Smooth muscle cell (in vitro differentiated cells): ENCODE results near the gene PRKCI. TPM values are rescaled to one million over a fixed set of nuclear protein-coding genes. Genes with fewer than 3 reads are reported as not detected.
"Not testable (repeated sequence)": the region's sequence is repeated elsewhere in the genome, so short reads cannot be mapped to it uniquely, and the experiment has no call there.

ENCODE experiments used
- DNase-seq: peaks from one replicate; lab custom pipeline; 2025; ENCODE audit not compliant: unreplicated experiment; lab: John Stamatoyannopoulos, UW
- H2AFZ ChIP-seq: fragments of 200-600 bp; sonication (generic); 2 replicates; pipeline ENCODE4 v1.6.0; 2016; ENCODE audit warnings: antibody characterized with exemption, low read depth, mild to moderate bottlenecking
- H3F3A ChIP-seq: fragments of 200-600 bp; sonication (generic); 2 replicates; pipeline ENCODE4 v1.6.0; 2017; ENCODE audit warnings: antibody characterized with exemption, low read depth
- H3K27ac ChIP-seq: fragments of 200-600 bp; sonication (generic); 2 replicates; pipeline ENCODE4 v1.5.1; 2016; ENCODE audit warnings: low read depth, mild to moderate bottlenecking
- H3K27me3 ChIP-seq: fragments of 200-600 bp; sonication (generic); 2 replicates; pipeline ENCODE4 v1.6.1; 2016; ENCODE audit warnings: low read depth, mild to moderate bottlenecking
- H3K36me3 ChIP-seq: fragments of 200-600 bp; sonication (generic); 2 replicates; pipeline ENCODE4 v1.5.1; 2016; ENCODE audit warnings: low read depth
- H3K4me1 ChIP-seq: fragments of 200-600 bp; sonication (generic); 2 replicates; pipeline ENCODE4 v1.5.1; 2016; ENCODE audit warnings: low read depth
- H3K4me2 ChIP-seq: fragments of 200-600 bp; sonication (generic); 2 replicates; pipeline ENCODE4 v1.6.0; 2016; ENCODE audit warnings: mild to moderate bottlenecking
- H3K4me3 ChIP-seq: fragments of 200-600 bp; sonication (generic); 2 replicates; pipeline ENCODE4 v1.5.1; 2016; ENCODE audit warnings: mild to moderate bottlenecking
- H3K79me2 ChIP-seq: fragments of 200-600 bp; sonication (generic); 2 replicates; pipeline ENCODE4 v1.6.0; 2016; ENCODE audit warnings: low read depth, mild to moderate bottlenecking
- H3K9ac ChIP-seq: fragments of 200-600 bp; sonication (generic); 2 replicates; pipeline ENCODE4 v1.6.0; 2016; ENCODE audit warnings: low read depth
- H3K9me3 ChIP-seq: fragments of 200-600 bp; sonication (generic); replicated peaks from 2 replicates; pipeline ENCODE4 v1.5.1; 2016; ENCODE audit warnings: low read depth
- H4K20me1 ChIP-seq: fragments of 200-600 bp; sonication (generic); 2 replicates; pipeline ENCODE4 v1.6.0; 2016; ENCODE audit warnings: low read depth
- WGBS: methylation state at CpG from one replicate; pipeline ENCODE4 v1.1.7; 2016; ENCODE audit warnings: low lambda C conversion rate; 5-methylcytosine and 5-hydroxymethylcytosine counted together
- polyA plus RNA-seq: library from polyadenylated mRNA; unstranded; fragments of >200 nt; fragmentation: Nextera tagmentation; extraction: Ambion mirVana; gene quantifications from 2 replicates; pipeline ENCODE4 v1.2.1, GENCODE V29; 2016
- total RNA-seq: library from RNA; depleted of rRNA; stranded (reverse); fragments of >200 nt; gene quantifications from 2 replicates; pipeline ENCODE4 v1.2.3, GENCODE V29; 2014
- TF ChIP-seq, protein P1 (sequence below): fragments of 200-600 bp; sonication (generic); IDR thresholded peaks from 2 replicates; pipeline ENCODE4 v1.5.1; 2017; ENCODE audit warnings: borderline replicate concordance, mild to moderate bottlenecking, antibody characterized with exemption; ENCODE audit not compliant: insufficient read depth, poor library complexity, severe bottlenecking

PRKCI gene
- total and polyA plus RNA-seq, 2 experiments from 2014 or later: 20.0 to 62.6 TPM

DNA sequence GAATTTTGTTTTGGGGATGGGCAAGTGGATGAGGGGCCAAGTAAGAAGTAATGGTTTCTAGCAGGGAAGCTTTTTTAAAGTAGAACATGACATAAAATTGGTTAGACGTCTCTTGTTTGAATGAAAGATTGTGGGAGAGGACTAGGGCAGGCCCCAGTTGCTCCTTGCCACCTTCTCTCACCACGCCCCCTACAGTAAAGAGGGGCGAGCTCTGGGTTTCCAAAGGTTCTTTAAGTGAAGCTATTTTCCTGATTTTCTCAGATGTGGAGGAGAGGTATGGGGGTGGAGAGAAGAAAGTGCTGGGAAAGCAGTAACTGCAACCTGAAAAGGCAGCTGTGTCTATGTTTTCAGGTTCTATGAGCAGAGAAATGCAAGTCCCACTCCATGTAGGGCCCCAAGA is 102.7 kb downstream of the PRKCI start:
- H3K36me3 ChIP-seq: no peaks in the 10 kb centered on the region
- H3K27ac ChIP-seq: no peak overlapping the region
- H3K9ac ChIP-seq: no peak overlapping the region
- H3K4me3 ChIP-seq: no peak overlapping the region
- no peaks in the 10 kb centered on the region for H4K20me1 ChIP-seq
- no peak overlapping the region for H2AFZ ChIP-seq
- H3K79me2 ChIP-seq: no peaks in the 10 kb centered on the region
- H3K4me1 ChIP-seq: peaks cover 5% of the 10 kb centered on the region
- TF ChIP-seq, protein P1, sequence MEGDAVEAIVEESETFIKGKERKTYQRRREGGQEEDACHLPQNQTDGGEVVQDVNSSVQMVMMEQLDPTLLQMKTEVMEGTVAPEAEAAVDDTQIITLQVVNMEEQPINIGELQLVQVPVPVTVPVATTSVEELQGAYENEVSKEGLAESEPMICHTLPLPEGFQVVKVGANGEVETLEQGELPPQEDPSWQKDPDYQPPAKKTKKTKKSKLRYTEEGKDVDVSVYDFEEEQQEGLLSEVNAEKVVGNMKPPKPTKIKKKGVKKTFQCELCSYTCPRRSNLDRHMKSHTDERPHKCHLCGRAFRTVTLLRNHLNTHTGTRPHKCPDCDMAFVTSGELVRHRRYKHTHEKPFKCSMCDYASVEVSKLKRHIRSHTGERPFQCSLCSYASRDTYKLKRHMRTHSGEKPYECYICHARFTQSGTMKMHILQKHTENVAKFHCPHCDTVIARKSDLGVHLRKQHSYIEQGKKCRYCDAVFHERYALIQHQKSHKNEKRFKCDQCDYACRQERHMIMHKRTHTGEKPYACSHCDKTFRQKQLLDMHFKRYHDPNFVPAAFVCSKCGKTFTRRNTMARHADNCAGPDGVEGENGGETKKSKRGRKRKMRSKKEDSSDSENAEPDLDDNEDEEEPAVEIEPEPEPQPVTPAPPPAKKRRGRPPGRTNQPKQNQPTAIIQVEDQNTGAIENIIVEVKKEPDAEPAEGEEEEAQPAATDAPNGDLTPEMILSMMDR: no peak
- DNase-seq: no peak
- no peak overlapping the region for H3K4me2 ChIP-seq
- no peaks in the 10 kb centered on the region for H3F3A ChIP-seq
- H3K27me3 ChIP-seq: no peaks in the 10 kb centered on the region
- H3K9me3 ChIP-seq: no peaks in the 10 kb centered on the region
- WGBS: 81% methylated on average over 3 of the region's 3 CpGs

DNA sequence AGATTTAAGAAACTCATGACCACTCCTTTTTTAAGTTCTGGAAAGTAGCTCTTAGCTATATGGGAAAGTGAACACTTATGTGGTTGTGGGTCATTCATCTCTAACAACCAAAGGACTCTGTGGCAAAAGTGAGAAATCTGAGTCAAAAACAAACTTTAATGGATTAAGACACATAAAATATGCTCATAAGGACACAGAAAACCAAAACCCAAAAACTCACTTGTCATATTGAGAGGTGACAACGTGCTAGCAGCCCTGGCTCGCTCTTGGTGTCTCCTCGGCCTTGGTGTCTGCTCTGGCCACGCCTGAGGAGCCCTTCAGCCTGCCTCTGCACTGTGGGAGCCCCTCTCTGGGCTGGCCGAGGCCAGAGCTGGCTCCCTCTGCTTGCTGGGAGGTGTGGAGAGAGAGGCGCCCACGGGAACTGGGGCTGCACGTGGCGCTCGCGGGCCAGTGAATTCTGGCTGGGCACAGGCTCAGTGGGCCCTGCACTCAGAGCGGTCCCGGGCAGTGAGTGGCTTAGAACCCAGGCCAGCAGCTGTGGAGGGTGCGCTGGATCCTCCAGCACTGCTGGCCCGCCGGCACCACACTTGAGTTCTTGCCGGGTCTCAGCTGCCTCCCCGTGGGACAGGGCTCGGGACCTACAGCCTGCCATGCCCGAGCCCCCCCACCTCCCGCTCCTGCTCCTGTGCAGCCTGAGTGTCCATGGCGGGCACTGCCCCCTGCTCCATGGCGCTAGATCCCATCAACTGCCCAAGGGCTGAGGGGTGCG is 105.0 kb downstream of the PRKCI start:
- H3K4me1 ChIP-seq: peaks cover 5% of the 10 kb centered on the region
- WGBS: 95% methylated on average over 23 of the region's 24 CpGs
- H3F3A ChIP-seq: no peaks in the 10 kb centered on the region
- H3K79me2 ChIP-seq: no peaks in the 10 kb centered on the region
- no peak overlapping the region for H3K4me3 ChIP-seq
- H3K9me3 ChIP-seq: no peaks in the 10 kb centered on the region
- TF ChIP-seq, protein P1: no peak
- H3K27me3 ChIP-seq: no peaks in the 10 kb centered on the region
- no peak overlapping the region for H3K4me2 ChIP-seq
- H2AFZ ChIP-seq: no peak overlapping the region
- no peaks in the 10 kb centered on the region for H4K20me1 ChIP-seq
- no peak for DNase-seq
- no peak overlapping the region for H3K27ac ChIP-seq
- no peaks in the 10 kb centered on the region for H3K36me3 ChIP-seq
- no peak overlapping the region for H3K9ac ChIP-seq

DNA sequence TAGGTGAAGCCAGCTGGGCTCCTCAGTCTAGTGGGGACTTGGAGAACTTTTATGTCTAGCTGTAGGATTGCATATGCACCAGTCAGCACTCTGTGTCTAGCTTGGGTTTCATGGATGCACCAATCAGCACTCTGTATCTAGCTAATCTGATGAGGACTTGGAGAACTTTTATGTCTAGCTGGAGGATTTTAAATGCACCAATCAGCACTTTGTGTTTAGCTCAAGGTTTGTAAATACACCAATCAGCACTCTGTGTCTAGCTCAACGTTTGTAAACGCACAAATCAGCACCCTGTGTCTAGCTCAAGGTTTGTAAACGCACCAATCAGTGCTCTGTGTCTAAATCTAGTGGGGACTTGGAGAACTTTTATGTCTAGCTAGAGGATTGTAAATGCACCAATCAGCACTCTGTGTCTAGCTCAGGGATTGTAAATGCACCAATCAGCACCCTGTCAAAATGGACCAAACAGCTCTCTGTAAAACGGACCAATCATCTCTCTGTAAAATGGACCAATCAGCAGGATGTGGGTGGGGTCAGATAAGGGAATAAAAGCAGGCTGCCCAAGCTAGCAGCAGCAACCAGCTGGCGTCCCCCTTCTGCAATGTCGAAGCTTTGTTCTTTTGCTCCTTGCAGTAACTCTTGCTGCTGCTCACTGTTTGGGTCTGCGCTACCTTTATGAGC is 105.8 kb downstream of the PRKCI start:
- H3K79me2 ChIP-seq, H3K4me1 ChIP-seq, H3K4me2 ChIP-seq, H3K36me3 ChIP-seq, H3K4me3 ChIP-seq, H2AFZ ChIP-seq, H3K9ac ChIP-seq, H3K27ac ChIP-seq, H4K20me1 ChIP-seq, H3K27me3 ChIP-seq, DNase-seq, H3F3A ChIP-seq, H3K9me3 ChIP-seq: not testable (repeated sequence)
- 93% methylated on average over 7 of the region's 7 CpGs for WGBS

DNA sequence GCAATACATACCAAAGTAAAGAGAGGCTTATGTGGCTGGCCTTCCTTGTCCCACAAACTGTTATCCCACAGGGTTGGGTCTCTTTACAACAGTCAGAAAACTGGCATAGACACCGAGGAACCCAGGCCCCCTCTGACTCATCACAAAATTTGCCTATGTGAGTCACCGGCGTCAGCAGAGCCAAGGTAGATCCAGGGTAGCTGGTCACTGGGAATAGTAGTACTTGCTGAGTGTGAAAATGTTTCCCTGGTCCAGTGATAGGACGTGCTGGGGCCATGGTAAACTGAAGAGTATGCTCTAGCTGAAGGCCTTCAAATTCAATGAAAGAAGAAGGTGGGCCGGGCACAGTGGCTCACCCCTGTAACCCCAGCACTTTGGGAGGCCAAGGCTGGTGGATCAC is 108.1 kb downstream of the PRKCI start:
- peak overlapping the region; percentile 42 for H3K27ac ChIP-seq
- no peaks in the 10 kb centered on the region for H3K4me1 ChIP-seq
- no peaks in the 10 kb centered on the region for H3F3A ChIP-seq
- no peaks in the 10 kb centered on the region for H3K9me3 ChIP-seq
- no peak overlapping the region for H3K4me2 ChIP-seq
- H2AFZ ChIP-seq: no peak overlapping the region
- no peaks in the 10 kb centered on the region for H4K20me1 ChIP-seq
- H3K4me3 ChIP-seq: no peak overlapping the region
- peak overlapping the region; percentile 5 for H3K9ac ChIP-seq
- H3K79me2 ChIP-seq: no peaks in the 10 kb centered on the region
- no peaks in the 10 kb centered on the region for H3K27me3 ChIP-seq
- DNase-seq: no peak
- no peaks in the 10 kb centered on the region for H3K36me3 ChIP-seq
- WGBS: 42% methylated on average over 5 of the region's 5 CpGs
- TF ChIP-seq, protein P1: no peak
